ENCODE data around the gene CPEB4. TPM values are rescaled to one million over a fixed set of nuclear protein-coding genes. Genes with fewer than 3 reads are reported as not detected.

CPEB4 gene
- total and polyA plus RNA-seq, 2 experiments from 2014 or later = 6.2 to 11.6 TPM

DNA sequence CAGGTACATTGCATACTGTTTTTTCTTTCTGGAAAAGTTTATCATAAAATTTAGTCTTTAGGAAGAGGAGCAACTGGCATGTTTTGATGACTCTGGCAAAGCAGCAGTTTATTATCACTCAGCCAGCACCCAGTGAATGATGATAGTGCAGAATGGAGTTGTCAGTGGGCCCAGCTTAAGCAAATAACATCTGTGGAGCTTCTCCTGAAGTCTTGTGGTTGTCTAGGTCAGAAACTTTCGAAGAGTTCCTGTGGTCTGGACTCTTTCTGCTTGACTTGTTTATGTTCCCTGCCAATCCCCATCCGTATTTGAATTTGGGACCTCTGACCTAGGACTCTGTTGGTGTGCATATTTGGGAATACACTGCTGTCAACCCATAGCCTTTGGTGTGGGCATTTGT is 62.7 kb downstream of the CPEB4 start:
- no peak for DNase-seq
- Histone ChIP-seq H3K9me2 (ENCODE audit: insufficient read depth) (no peaks in the 10 kb centered on the region), H3K9me3 (ENCODE audit: low read depth) (no peaks in the 10 kb centered on the region), H3K27ac (no peak overlapping the region), H4K20me1 (ENCODE audit: insufficient read depth) (no peaks in the 10 kb centered on the region), H3K4me1 (ENCODE audit: insufficient read depth) (peaks cover 8% of the 10 kb centered on the region; the same call in 1 of the 2 replicates), H3K9ac (no peak overlapping the region), H2AFZ (no peak overlapping the region), H3K4me2 (ENCODE audit: unreplicated experiment) (no peak overlapping the region), H3K36me3 (ENCODE audit: low read depth) (peaks cover 72% of the 10 kb centered on the region), H3K79me2 (ENCODE audit: insufficient read depth) (no peaks in the 10 kb centered on the region), H3F3A (ENCODE audit: insufficient read depth) (peaks cover 12% of the 10 kb centered on the region; the same call in 1 of the 2 replicates), H3K4me3 (no peak overlapping the region), H3K27me3 (replicated peaks; ENCODE audit: insufficient read depth) (no peaks in the 10 kb centered on the region)
- 58 to 72% methylated on average over 2 of the region's 2 CpGs for WGBS, 2 experiments (ENCODE audit: low coverage in 1 of 2, low lambda C conversion rate in 2 of 2, missing lambda C conversion rate in 2 of 2)
- TF ChIP-seq EZH2 (IDR thresholded peaks at IDR 0.05; ENCODE audit: insufficient read depth, poor library complexity, severe bottlenecking) (no peak), EZH2phosphoT487 (IDR thresholded peaks at IDR 0.05; ENCODE audit: insufficient read depth, low read depth) (no peak)
- in situ Hi-C loops (cut with MboI) = no loop called here

DNA sequence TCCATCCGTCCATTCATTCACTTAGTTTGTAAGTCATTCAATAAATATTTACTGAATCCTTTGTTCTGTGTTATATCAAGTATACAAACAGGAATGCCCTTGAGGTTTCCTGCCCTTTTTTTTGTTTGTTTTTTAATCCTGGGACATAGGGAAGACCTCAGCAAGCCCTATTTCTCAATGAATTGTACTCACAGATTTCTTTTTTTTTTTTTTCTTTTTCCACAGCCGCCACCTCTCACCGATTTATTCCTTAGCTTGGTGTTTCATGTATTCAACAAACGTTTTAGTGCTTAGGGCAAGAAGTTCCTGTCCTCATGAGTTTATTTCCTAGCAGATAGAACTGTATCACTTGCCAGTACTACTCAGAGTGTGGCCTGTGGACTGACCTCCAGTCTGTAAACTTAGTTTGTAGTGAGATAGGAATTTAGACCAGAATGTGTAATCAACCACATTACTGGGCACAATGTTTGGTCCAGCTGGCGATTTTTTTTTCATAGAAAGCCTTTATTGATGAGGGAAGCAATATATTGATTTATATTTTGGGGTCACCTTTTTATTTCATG is 65.5 kb downstream of the CPEB4 start:
- H3K36me3 ChIP-seq (ENCODE audit: low read depth) = peaks cover 68% of the 10 kb centered on the region

DNA sequence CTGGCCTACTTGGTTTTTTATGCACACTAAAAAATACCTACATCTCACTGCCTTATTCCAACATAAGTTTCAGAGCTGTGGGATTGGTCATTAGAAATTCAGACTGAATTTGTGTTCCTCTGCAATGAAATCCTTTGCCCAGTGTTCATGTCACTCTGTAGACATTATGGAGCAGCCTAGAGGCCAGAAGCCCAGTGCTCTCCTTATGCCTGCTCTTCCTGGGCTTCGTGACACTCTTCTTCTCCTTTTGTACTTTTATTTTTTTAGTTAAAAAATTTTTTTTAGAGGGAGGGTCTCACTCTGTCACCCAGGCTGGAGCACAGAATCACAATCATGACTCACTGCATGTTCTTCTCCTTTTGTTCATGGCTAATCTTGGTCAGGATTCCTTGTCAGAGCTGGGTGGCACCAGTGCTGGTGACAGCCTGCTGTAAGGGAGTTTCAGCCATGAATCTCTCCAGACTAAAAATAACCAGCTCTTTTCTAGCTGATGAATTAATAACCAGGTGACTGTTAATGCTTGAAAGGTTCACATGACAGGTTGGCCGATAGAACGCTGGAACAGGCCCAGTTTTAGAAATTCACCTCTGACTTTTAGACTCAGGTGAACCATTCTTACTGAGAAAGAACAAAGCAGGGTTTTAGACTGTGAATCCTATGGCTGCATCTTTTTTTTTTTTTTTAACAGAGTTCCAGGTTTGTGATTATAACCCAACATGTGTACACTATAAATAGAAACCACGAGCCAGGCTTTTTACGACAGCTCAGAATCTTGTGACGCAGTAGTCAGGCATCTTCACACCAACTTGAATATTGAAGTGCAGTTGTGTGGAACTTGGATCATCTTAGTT is 66.7 kb downstream of the CPEB4 start:
- TF ChIP-seq EZH2 (IDR thresholded peaks at IDR 0.05; ENCODE audit: insufficient read depth, poor library complexity, severe bottlenecking) (no peak), EZH2phosphoT487 (IDR thresholded peaks at IDR 0.05; ENCODE audit: insufficient read depth, low read depth) (no peak)
- 72 to 78% methylated on average over 6 of the region's 6 CpGs for WGBS, 2 experiments (ENCODE audit: low coverage in 1 of 2, low lambda C conversion rate in 2 of 2, missing lambda C conversion rate in 2 of 2)
- H2AFZ ChIP-seq = no peak overlapping the region
- H3K4me2 ChIP-seq (ENCODE audit: unreplicated experiment) = no peak overlapping the region
- H3K9me3 ChIP-seq (ENCODE audit: low read depth) = no peaks in the 10 kb centered on the region
- no peaks in the 10 kb centered on the region for H3K27me3 ChIP-seq (replicated peaks; ENCODE audit: insufficient read depth)
- peaks cover 61% of the 10 kb centered on the region for H3K36me3 ChIP-seq (ENCODE audit: low read depth)
- no peak overlapping the region for H3K4me3 ChIP-seq
- H3K9me2 ChIP-seq (ENCODE audit: insufficient read depth) = no peaks in the 10 kb centered on the region
- H3K4me1 ChIP-seq (ENCODE audit: insufficient read depth) = peaks cover 8% of the 10 kb centered on the region; the same call in 1 of the 2 replicates
- H3K9ac ChIP-seq = 0 out of 2 replicates have a peak overlapping the region, but pooled peaks have one; percentile 4
- in situ Hi-C loops (cut with MboI) = no loop called here
- DNase-seq = peak; percentile 56
- H3K79me2 ChIP-seq (ENCODE audit: insufficient read depth) = no peaks in the 10 kb centered on the region
- 0 out of 2 replicates have a peak overlapping the region, but pooled peaks have one; percentile 31 for H3K27ac ChIP-seq
- H3F3A ChIP-seq (ENCODE audit: insufficient read depth) = peaks cover 12% of the 10 kb centered on the region; the same call in 1 of the 2 replicates
- no peaks in the 10 kb centered on the region for H4K20me1 ChIP-seq (ENCODE audit: insufficient read depth)

More for the DNA sequence above, 65.5 kb downstream of the CPEB4 start:
- H4K20me1 ChIP-seq (ENCODE audit: insufficient read depth) = no peaks in the 10 kb centered on the region
- no peaks in the 10 kb centered on the region for H3K27me3 ChIP-seq (replicated peaks; ENCODE audit: insufficient read depth)
- TF ChIP-seq EZH2 (IDR thresholded peaks at IDR 0.05; ENCODE audit: insufficient read depth, poor library complexity, severe bottlenecking) (no peak), EZH2phosphoT487 (IDR thresholded peaks at IDR 0.05; ENCODE audit: insufficient read depth, low read depth) (no peak)
- in situ Hi-C loops (cut with MboI) = no loop called here
- H2AFZ ChIP-seq = no peak overlapping the region
- peaks cover 8% of the 10 kb centered on the region; the same call in 1 of the 2 replicates for H3K4me1 ChIP-seq (ENCODE audit: insufficient read depth)
- 83 to 86% methylated on average over 5 of the region's 5 CpGs for WGBS, 2 experiments (ENCODE audit: low coverage in 1 of 2, low lambda C conversion rate in 2 of 2, missing lambda C conversion rate in 2 of 2)
- H3K9me3 ChIP-seq (ENCODE audit: low read depth) = no peaks in the 10 kb centered on the region
- DNase-seq = peak; percentile 56
- no peak overlapping the region for H3K4me3 ChIP-seq
- H3F3A ChIP-seq (ENCODE audit: insufficient read depth) = peaks cover 12% of the 10 kb centered on the region; the same call in 1 of the 2 replicates
- no peaks in the 10 kb centered on the region for H3K79me2 ChIP-seq (ENCODE audit: insufficient read depth)
- H3K4me2 ChIP-seq (ENCODE audit: unreplicated experiment) = peak overlapping the region; percentile 17
- 0 out of 2 replicates have a peak overlapping the region, but pooled peaks have one; percentile 15 for H3K27ac ChIP-seq
- no peak overlapping the region for H3K9ac ChIP-seq
- no peaks in the 10 kb centered on the region for H3K9me2 ChIP-seq (ENCODE audit: insufficient read depth)

DNA sequence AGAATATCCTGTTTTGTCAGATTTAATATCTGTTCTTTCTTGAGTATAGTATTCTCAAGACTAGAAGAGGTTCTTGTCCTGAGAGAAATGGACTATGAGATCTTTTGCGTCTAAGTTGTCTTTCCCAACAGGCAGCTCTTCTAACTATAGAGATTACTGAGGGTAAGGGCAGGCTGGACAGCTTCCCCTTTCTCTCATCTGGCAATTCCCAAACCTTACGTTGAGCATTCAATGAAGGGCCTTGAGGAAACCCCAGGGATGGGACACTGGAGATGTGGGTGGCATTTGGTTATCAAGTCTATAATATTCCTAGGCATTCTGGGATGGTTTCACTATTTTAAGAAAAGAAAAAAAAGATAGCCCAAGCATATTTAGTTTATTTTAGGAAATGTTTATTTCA is 72.8 kb downstream of the CPEB4 start:
- in situ Hi-C loops (cut with MboI) = no loop called here
- no peak overlapping the region for H3K4me3 ChIP-seq
- no peaks in the 10 kb centered on the region for H3K27me3 ChIP-seq (replicated peaks; ENCODE audit: insufficient read depth)
- no peak overlapping the region for H3K4me2 ChIP-seq (ENCODE audit: unreplicated experiment)
- no peaks in the 10 kb centered on the region for H3K79me2 ChIP-seq (ENCODE audit: insufficient read depth)
- WGBS, 2 experiments (ENCODE audit: low coverage in 1 of 2, low lambda C conversion rate in 2 of 2, missing lambda C conversion rate in 2 of 2) = 98 to 99% methylated on average over 2 of the region's 2 CpGs
- TF ChIP-seq EZH2phosphoT487 (IDR thresholded peaks at IDR 0.05; ENCODE audit: insufficient read depth, low read depth) = no peak
- no peak overlapping the region for H2AFZ ChIP-seq
- H3K9ac ChIP-seq = no peak overlapping the region
- H3K27ac ChIP-seq = no peak overlapping the region
- H4K20me1 ChIP-seq (ENCODE audit: insufficient read depth) = no peaks in the 10 kb centered on the region
- H3F3A ChIP-seq (ENCODE audit: insufficient read depth) = peaks cover 27% of the 10 kb centered on the region
- no peaks in the 10 kb centered on the region for H3K9me2 ChIP-seq (ENCODE audit: insufficient read depth)
- no peaks in the 10 kb centered on the region for H3K9me3 ChIP-seq (ENCODE audit: low read depth)
- no peak for DNase-seq
- peaks cover 8% of the 10 kb centered on the region; the same call in 1 of the 2 replicates for H3K36me3 ChIP-seq (ENCODE audit: low read depth)
- H3K4me1 ChIP-seq (ENCODE audit: insufficient read depth) = peaks cover 14% of the 10 kb centered on the region

Data from GM23248 (cell line).